SKM-1 (cell line): ENCODE measurements around the gene KCNT2.
"Not testable (repeated sequence)": the region's sequence is repeated elsewhere in the genome, so short reads cannot be mapped to it uniquely, and the experiment has no call there.

Experiments
- DNase-seq: peaks from one replicate; lab custom pipeline; 2025; ENCODE audit not compliant: unreplicated experiment; lab: John Stamatoyannopoulos, UW

The KCNT2 gene

GRCh38 chr1:196517193-196517592 is 91.0 kb downstream of the KCNT2 start:
- no peak for DNase-seq

GRCh38 chr1:196516373-196516772 is 91.9 kb downstream of the KCNT2 start:
- no peak for DNase-seq

DNA sequence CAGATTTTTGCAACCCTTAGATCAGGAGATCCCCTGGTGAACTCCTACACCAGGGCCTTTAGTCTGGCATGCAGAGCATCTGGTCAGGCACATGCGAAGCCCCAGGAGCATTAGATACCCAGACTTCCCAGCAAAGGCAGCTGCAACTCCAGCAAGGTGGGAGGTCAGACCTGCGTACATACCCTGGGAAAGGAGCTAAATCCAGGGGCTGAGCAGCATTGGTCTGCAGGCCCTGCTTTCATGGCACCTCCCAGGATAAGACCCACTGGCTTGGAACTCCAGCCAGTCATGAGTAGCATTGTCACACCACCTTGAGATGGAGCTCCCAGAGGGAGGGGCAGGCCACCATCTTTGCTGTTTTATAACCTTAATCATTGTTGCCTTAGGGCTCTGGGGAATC is 92.3 kb downstream of the KCNT2 start:
- no peak for DNase-seq

GRCh38 chr1:196513821-196514220 is 94.4 kb downstream of the KCNT2 start:
- no peak for DNase-seq

- DNase-seq = no peak
These were observed 97.8 kb downstream of the KCNT2 start for GRCh38 chr1:196510451-196510850.

DNA sequence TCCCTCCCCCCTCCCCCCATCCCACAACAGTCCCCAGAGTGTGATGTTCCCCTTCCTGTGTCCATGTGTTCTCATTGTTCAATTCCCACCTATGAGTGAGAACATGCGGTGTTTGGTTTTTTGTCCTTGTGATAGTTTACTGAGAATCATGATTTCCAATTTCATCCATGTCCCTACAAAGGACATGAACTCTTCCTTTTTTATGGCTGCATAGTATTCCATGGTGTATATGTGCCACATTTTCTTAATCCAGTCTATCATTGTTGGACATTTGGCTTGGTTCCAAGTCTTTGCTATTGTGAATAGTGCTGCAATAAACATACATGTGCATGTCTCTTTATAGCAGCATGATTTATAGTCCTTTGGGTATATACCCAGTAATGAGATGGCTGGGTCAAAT is 104.0 kb downstream of the KCNT2 start:
- not testable (repeated sequence) for DNase-seq

DNA sequence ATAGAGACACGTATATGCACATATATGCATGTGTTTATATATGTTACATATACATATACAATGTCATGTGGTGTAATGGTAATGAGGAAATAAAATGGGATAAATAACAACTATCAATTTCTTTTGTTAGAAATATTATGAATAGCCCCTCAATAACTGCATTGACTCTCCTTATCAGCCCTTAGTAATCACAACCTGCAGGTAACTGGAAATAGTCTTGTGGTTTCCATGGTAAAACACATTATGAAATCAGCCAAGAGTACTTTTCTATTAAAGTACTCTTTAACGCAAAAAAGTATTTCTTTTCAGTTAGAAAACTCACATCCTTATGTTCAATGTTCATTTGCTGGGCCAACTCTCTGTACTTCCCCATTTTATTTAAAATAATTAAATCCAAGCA is 105.8 kb downstream of the KCNT2 start:
- no peak for DNase-seq

GRCh38 chr1:196501760-196502428 is 106.3 kb downstream of the KCNT2 start:
- no peak for DNase-seq

- no peak for DNase-seq
These were observed 110.4 kb downstream of the KCNT2 start for GRCh38 chr1:196497817-196498216.

DNA sequence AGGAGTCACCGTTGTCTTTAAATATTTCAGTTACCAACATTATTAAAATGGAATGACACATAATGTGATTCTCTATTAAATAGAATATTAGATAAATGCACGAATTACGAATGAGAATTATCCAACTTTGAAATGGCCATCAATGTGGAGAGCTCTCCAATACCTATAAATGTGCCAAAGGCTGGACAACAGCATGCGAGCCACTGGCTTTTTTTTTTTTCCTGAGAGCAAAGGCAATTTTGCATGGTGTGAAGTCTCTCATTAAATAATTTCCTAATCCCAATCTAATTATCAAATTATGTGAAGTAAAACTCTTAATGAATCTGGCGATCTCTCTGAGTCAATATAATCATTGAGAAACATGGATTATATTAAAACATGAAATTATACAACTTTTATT is 113.5 kb downstream of the KCNT2 start:
- no peak for DNase-seq

GRCh38 chr1:196493881-196494280 is 114.4 kb downstream of the KCNT2 start:
- DNase-seq = no peak

- DNase-seq = no peak
These were observed 119.7 kb downstream of the KCNT2 start for GRCh38 chr1:196488579-196488978.

DNA sequence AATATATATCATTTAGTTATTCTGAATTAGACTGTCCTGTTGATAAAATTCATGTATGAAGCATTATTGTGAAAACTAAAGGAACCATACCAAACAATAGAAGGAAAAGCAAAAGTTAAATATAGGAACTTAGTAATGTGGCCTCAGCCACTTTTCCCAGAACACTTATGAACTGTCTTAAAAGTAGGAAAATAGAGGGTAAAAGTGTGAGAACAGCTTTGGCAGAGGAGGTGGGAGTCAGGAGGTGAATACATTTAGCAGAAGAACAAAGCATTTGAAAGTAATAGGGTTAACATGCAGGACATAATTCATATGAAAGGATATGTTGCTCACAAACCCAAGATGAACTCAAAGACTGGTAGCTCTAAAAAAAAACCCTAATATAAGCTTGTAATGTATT is 121.9 kb downstream of the KCNT2 start:
- no peak for DNase-seq

- no peak for DNase-seq
These were observed 126.6 kb downstream of the KCNT2 start for GRCh38 chr1:196481616-196482015.

- no peak for DNase-seq
These were observed 131.0 kb downstream of the KCNT2 start for GRCh38 chr1:196477262-196477661.

DNA sequence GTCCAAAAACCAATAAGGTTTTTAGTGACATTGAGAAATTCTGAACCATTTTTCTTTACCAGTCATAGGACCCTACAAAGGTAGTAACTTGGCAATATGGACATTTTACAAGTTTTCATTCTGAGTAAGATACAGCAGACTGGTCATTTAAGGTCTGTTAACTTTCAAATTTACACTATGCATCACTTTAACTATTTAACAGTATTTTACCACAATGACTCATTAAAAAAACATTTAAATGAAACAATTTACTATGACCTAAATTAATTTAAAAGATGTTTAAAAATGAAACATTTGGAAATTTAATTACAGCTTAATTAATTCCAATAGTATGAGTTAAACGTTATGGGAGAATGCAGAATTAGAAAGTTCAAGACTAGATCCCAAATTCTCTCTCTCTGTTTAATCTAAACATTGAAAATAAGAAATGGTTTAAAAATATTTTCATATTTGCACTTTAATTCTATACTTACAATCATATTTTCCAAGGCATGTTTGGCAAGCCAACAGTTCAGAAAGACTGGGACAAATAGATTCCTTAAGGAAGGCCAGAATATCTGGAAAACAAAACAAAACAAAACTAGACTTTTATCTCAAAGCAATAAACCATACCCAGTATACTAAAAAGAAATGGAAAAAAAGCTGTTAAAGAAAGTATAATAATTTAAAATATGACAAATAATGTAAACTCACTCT is 140.9 kb downstream of the KCNT2 start:
- DNase-seq = no peak

GRCh38 chr1:196466654-196467053 is 141.6 kb downstream of the KCNT2 start:
- DNase-seq = no peak

GRCh38 chr1:196466166-196466565 is 142.1 kb downstream of the KCNT2 start:
- no peak for DNase-seq

DNA sequence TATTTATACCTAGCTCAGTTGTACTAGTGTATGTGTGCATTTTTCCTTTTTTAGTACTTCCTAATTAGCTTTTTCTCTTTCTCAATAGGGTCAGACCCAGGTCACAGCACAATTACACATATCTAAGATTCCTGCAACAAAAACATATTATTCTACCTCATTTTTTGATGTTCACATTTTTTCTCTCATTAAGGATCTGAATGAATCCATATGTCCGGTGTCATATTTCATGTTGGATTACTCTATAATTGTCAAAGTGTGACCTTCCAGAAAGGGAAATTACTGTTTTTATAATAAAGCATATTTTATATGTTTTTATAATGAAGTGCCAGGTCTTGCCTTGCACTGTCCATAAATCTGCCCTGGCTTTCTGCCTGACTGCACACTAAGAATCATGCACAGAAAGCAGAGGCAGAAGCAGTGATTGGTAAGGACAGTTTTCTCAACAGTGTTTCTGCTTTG is 143.7 kb downstream of the KCNT2 start:
- DNase-seq = no peak

GRCh38 chr1:196462086-196462485 is 146.2 kb downstream of the KCNT2 start:
- DNase-seq = no peak

- DNase-seq = no peak
These were observed 146.7 kb downstream of the KCNT2 start for GRCh38 chr1:196461521-196461920.

GRCh38 chr1:196459383-196459782 is 148.9 kb downstream of the KCNT2 start:
- no peak for DNase-seq

GRCh38 chr1:196454792-196455191 is 153.4 kb downstream of the KCNT2 start:
- DNase-seq = no peak
